ENCODE data around the gene ZC3H4.

DNA sequence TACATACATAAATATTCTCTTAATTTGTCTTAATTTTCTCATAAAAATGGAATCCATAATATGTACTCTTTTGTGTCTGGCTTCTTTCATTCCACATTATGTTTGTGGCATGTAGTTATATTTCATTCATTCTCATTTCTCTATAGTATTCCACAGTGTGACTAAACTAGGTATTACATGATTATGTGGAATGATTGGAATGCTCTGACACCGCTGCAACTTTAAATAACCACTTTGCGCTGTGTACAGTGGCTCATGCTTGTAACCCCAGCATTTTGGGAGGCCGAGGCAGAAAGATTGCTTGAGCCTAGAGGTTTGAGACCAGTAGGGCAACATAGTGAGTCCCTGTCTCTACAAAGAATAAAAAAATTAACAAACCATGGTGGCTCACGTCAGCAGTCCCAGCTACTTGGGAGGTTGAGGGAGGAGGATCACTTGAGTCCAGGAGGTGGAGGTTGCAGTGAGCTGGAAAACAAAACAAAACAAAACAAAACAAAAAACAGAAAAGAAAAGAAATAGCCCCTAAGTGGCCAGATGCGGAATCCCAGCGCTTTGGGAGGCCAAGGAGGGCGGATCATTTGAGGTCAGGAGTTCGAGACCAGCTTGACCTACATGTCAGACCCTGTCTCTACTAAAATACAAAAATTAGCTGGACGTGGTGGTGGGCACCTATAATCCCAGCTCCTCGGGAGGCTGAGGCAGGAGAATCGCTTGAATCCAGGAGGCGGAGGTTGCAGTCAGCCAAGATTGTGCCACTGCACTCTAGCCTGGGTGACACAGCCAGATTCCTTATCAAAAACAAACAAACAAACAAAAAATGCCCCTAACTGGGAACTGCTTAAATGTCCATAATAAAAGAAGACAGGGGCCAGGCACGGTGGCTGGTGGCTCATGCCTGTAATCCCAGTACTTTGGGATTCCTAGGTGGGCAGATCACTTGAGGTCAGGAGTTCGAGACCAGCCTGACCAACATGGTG is 9.1 kb upstream of the ZC3H4 start:
- TF ChIP-seq CTCF (IDR thresholded peaks at IDR 0.05) (peak in 1 of 4 experiments; percentile 4), POLR2A (IDR thresholded peaks at IDR 0.05) (no peak)

Data from gastroesophageal sphincter (tissue), 3 donors.